ENCODE data around the gene PSME3. TPM values are rescaled to one million over a fixed set of nuclear protein-coding genes. Genes with fewer than 3 reads are reported as not detected.

PSME3 gene
- total RNA-seq, 2 donors from 2014 or later, result 89.7 to 104 TPM

GRCh38 chr17:42886283-42887176 is 53.3 kb downstream of the PSME3 start:
- ATAC-seq (no peak), DNase-seq (no peak)

DNA sequence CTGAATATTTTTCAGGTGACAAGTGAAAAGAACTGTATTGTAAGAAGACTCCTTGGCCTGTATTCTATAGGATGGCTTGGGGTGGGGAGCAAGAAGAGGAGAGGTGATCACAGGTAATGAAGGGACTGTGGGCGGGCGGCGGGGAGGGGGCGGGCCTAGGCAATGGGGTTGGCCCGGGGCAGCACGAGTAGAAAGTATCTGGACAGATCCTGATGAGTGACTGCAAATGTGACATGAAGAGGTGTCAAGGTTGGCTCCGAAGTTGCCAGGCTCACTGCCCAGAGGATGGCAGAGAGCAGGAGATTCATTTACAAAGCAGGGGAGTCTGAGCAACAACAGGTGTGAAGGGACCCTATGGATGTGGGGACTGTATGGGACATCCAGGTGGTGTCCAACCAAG is 56.6 kb downstream of the PSME3 start:
- DNase-seq (no peak), ATAC-seq (no peak)
- intact Hi-C loops (cut with DNase I, micrococcal nuclease), result no loop called here

More at GRCh38 chr17:42886283-42887176, 53.3 kb downstream of the PSME3 start:
- intact Hi-C loops (cut with DNase I, micrococcal nuclease), result no loop called here

DNA sequence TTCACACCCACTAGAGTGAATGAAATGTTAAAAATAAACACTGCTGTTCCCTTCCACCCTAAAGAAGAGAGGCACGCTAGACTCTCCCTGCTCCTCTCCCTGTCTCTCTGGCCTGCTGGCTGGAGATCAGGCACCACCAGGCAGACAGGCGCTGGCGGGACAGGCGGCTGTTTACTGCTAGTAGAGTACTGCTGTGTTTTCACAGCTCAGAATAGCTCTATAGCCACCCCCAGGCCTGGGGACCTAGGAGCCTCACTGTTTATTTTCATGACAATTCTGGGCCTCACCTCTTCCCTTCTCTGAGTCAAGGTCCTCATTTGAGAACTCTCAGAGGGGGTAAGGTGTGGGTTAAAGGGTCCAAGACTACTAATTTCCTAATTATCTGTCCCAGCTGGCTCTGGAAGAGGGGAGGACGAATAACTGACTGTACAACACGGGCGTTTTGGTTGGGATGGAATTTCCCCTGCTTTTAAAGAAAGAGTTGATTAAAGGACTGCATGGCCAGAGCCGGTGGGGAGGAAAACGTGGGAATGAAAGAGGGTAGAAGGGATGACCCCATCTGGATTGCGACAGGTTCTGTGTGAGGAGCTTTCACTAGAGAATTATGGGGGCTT is 58.4 kb downstream of the PSME3 start:
- ATAC-seq (no peak), DNase-seq (peak; percentile 19 to 42)
- intact Hi-C loops (cut with DNase I, micrococcal nuclease), result no loop called here

- DNase-seq, result no peak
- no peak for ATAC-seq
- intact Hi-C loops (cut with DNase I, micrococcal nuclease), result no loop called here
These were observed 60.2 kb downstream of the PSME3 start for GRCh38 chr17:42893359-42893758.

Small RNA genes within 50 kb of the gene (microRNA-seq; reads per million reads assigned to microRNA genes)
- 0 to 2.7 reads per million in 2 donors for gene MIR6781

Other genes starting within 250 kb of the PSME3 start
- gene RETREG3, start 224.0 kb upstream of the PSME3 start, total RNA-seq, result 10 to 100 TPM; 49.0 to 71.6 TPM
- gene TUBG1, start 223.7 kb upstream of the PSME3 start, total RNA-seq, result 10 to 100 TPM; 24.3 to 39.7 TPM
- 1 to 10 TPM; 4.4 to 7.7 TPM for gene TUBG2, start 174.1 kb upstream of the PSME3 start, total RNA-seq
- gene PLEKHH3, start 156.4 kb upstream of the PSME3 start, total RNA-seq, result 10 to 100 TPM; 15.0 to 16.6 TPM
- 1 to 10 TPM in 1 of 2 donors, under 1 TPM in 1; 0.58 to 2.4 TPM for gene CCR10, start 151.6 kb upstream of the PSME3 start, total RNA-seq
- 1 to 10 TPM; 1.2 to 4.6 TPM for gene CNTNAP1, start 150.9 kb upstream of the PSME3 start, total RNA-seq
- gene EZH1, start 88.4 kb upstream of the PSME3 start, total RNA-seq, result 10 to 100 TPM; 24.9 to 28.0 TPM
- gene RAMP2, start 72.2 kb upstream of the PSME3 start, total RNA-seq, result 1 to 10 TPM; 5.0 to 7.7 TPM
- gene VPS25, start 59.9 kb upstream of the PSME3 start, total RNA-seq, result 10 to 100 TPM; 81.5 to 83.6 TPM
- gene WNK4, start 52.8 kb upstream of the PSME3 start, total RNA-seq, result 10 to 100 TPM; 32.7 to 41.2 TPM
- 100 to 1,000 TPM; 142 to 167 TPM for gene COA3, start 34.7 kb upstream of the PSME3 start, total RNA-seq
- 1 to 10 TPM; 1.2 to 2.4 TPM for gene CNTD1, start 34.5 kb upstream of the PSME3 start, total RNA-seq
- gene BECN1, start 9.1 kb upstream of the PSME3 start, total RNA-seq, result 100 to 1,000 TPM; 128 to 150 TPM
- under 1 TPM; 0.47 to 0.85 TPM for gene AOC2, start 11.2 kb downstream of the PSME3 start, total RNA-seq
- 10 to 100 TPM in 1 of 2 donors, 1 to 10 TPM in 1; 5.6 to 27.1 TPM for gene AOC3, start 17.8 kb downstream of the PSME3 start, total RNA-seq
- under 1 TPM in 1 of 2 donors, not detected in 1; 0.50 TPM for gene G6PC1, start 67.4 kb downstream of the PSME3 start, total RNA-seq
- gene AARSD1, start 131.1 kb downstream of the PSME3 start, total RNA-seq, result 10 to 100 TPM; 17.6 to 24.1 TPM
- 1 to 10 TPM; 3.2 to 3.6 TPM for gene PTGES3L, start 146.7 kb downstream of the PSME3 start, total RNA-seq
- 10 to 100 TPM; 24.2 to 25.2 TPM for gene RUNDC1, start 147.2 kb downstream of the PSME3 start, total RNA-seq
- gene RPL27, start 165.0 kb downstream of the PSME3 start, total RNA-seq, result 100 to 1,000 TPM; 605 to 650 TPM
- gene IFI35, start 173.4 kb downstream of the PSME3 start, total RNA-seq, result 10 to 100 TPM; 33.6 to 51.6 TPM
- gene VAT1, start 189.0 kb downstream of the PSME3 start, total RNA-seq, result 10 to 100 TPM; 46.3 to 85.2 TPM
- 1 to 10 TPM in 1 of 2 donors, under 1 TPM in 1; 0.15 to 1.1 TPM for gene RND2, start 191.8 kb downstream of the PSME3 start, total RNA-seq

All from left colon (tissue), 2 donors.